ENCODE results near the gene HIPK2. TPM values are rescaled to one million over a fixed set of nuclear protein-coding genes. Genes with fewer than 3 reads are reported as not detected.

HIPK2 gene
- total and polyA plus RNA-seq, 2 experiments from 2014 or later: 7.3 to 16.9 TPM

- no peak for TF ChIP-seq EZH2 (IDR thresholded peaks at IDR 0.05; ENCODE audit: low read depth, unreplicated experiment)
- no peak for TF ChIP-seq NANOG (IDR thresholded peaks at IDR 0.05; ENCODE audit: borderline replicate concordance)
- TF ChIP-seq, protein P1, sequence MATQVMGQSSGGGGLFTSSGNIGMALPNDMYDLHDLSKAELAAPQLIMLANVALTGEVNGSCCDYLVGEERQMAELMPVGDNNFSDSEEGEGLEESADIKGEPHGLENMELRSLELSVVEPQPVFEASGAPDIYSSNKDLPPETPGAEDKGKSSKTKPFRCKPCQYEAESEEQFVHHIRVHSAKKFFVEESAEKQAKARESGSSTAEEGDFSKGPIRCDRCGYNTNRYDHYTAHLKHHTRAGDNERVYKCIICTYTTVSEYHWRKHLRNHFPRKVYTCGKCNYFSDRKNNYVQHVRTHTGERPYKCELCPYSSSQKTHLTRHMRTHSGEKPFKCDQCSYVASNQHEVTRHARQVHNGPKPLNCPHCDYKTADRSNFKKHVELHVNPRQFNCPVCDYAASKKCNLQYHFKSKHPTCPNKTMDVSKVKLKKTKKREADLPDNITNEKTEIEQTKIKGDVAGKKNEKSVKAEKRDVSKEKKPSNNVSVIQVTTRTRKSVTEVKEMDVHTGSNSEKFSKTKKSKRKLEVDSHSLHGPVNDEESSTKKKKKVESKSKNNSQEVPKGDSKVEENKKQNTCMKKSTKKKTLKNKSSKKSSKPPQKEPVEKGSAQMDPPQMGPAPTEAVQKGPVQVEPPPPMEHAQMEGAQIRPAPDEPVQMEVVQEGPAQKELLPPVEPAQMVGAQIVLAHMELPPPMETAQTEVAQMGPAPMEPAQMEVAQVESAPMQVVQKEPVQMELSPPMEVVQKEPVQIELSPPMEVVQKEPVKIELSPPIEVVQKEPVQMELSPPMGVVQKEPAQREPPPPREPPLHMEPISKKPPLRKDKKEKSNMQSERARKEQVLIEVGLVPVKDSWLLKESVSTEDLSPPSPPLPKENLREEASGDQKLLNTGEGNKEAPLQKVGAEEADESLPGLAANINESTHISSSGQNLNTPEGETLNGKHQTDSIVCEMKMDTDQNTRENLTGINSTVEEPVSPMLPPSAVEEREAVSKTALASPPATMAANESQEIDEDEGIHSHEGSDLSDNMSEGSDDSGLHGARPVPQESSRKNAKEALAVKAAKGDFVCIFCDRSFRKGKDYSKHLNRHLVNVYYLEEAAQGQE (IDR thresholded peaks at IDR 0.05; ENCODE audit: unreplicated experiment): no peak
- no peak for TF ChIP-seq EZH2phosphoT487 (IDR thresholded peaks at IDR 0.05; ENCODE audit: unreplicated experiment)
These were observed 123.3 kb downstream of the HIPK2 start (continued) for GRCh38 chr7:139654276-139655181.

GRCh38 chr7:139651914-139652313 lies 125.9 kb downstream of the HIPK2 start:
- no peaks in the 10 kb centered on the region; the same call in 1 of the 2 replicates for H4K20me1 ChIP-seq (replicated peaks; ENCODE audit: insufficient read depth)
- Mint-ChIP-seq H3K4me3 (no peak overlapping the region), H3K9me3 (no peaks in the 10 kb centered on the region), H3K27me3 (ENCODE audit: insufficient read depth, low read depth, poor library complexity) (peaks cover 13% of the 10 kb centered on the region), H3K4me1 (peaks cover 34% of the 10 kb centered on the region), H3K36me3 (ENCODE audit: low read depth) (no peaks in the 10 kb centered on the region), H3K27ac (no peak overlapping the region)
- ATAC-seq (peak; percentile 20; the same call in 1 of the 3 replicates), DNase-seq (ENCODE audit: low spot score) (no peak)
- H3K9me2 ChIP-seq (ENCODE audit: insufficient read depth): no peaks in the 10 kb centered on the region
- H3K4me2 ChIP-seq: no peak overlapping the region
- no peaks in the 10 kb centered on the region for H3F3A ChIP-seq (replicated peaks; ENCODE audit: low read depth)
- no peak overlapping the region for H3K4me3 ChIP-seq
- no peak overlapping the region for H2AFZ ChIP-seq
- H3K79me2 ChIP-seq (replicated peaks; ENCODE audit: insufficient read depth): no peaks in the 10 kb centered on the region
- H3K36me3 ChIP-seq (ENCODE audit: insufficient read depth): no peaks in the 10 kb centered on the region
- H3K27me3 ChIP-seq (ENCODE audit: insufficient read depth): no peaks in the 10 kb centered on the region
- H3K27ac ChIP-seq (ENCODE audit: low read depth): no peak overlapping the region
- H3K4me1 ChIP-seq (ENCODE audit: insufficient read depth): peaks cover 20% of the 10 kb centered on the region
- TF ChIP-seq POLR2AphosphoS5 (IDR thresholded peaks at IDR 0.05; ENCODE audit: low read depth) (no peak), EZH2phosphoT487 (IDR thresholded peaks at IDR 0.05; ENCODE audit: unreplicated experiment) (no peak), ZNF114 (CRISPR knock-in tag; IDR thresholded peaks at IDR 0.05) (no peak), CREB1 (CRISPR knock-in tag; IDR thresholded peaks at IDR 0.05; ENCODE audit: low read depth) (no peak), JUNB (IDR thresholded peaks at IDR 0.05; ENCODE audit: unreplicated experiment) (no peak), NANOG (IDR thresholded peaks at IDR 0.05; ENCODE audit: borderline replicate concordance) (no peak), STAT1 (IDR thresholded peaks at IDR 0.05; ENCODE audit: unreplicated experiment) (no peak), ZNF331 (CRISPR knock-in tag; IDR thresholded peaks at IDR 0.05; ENCODE audit: low read depth) (no peak)
- TF ChIP-seq, protein P2, sequence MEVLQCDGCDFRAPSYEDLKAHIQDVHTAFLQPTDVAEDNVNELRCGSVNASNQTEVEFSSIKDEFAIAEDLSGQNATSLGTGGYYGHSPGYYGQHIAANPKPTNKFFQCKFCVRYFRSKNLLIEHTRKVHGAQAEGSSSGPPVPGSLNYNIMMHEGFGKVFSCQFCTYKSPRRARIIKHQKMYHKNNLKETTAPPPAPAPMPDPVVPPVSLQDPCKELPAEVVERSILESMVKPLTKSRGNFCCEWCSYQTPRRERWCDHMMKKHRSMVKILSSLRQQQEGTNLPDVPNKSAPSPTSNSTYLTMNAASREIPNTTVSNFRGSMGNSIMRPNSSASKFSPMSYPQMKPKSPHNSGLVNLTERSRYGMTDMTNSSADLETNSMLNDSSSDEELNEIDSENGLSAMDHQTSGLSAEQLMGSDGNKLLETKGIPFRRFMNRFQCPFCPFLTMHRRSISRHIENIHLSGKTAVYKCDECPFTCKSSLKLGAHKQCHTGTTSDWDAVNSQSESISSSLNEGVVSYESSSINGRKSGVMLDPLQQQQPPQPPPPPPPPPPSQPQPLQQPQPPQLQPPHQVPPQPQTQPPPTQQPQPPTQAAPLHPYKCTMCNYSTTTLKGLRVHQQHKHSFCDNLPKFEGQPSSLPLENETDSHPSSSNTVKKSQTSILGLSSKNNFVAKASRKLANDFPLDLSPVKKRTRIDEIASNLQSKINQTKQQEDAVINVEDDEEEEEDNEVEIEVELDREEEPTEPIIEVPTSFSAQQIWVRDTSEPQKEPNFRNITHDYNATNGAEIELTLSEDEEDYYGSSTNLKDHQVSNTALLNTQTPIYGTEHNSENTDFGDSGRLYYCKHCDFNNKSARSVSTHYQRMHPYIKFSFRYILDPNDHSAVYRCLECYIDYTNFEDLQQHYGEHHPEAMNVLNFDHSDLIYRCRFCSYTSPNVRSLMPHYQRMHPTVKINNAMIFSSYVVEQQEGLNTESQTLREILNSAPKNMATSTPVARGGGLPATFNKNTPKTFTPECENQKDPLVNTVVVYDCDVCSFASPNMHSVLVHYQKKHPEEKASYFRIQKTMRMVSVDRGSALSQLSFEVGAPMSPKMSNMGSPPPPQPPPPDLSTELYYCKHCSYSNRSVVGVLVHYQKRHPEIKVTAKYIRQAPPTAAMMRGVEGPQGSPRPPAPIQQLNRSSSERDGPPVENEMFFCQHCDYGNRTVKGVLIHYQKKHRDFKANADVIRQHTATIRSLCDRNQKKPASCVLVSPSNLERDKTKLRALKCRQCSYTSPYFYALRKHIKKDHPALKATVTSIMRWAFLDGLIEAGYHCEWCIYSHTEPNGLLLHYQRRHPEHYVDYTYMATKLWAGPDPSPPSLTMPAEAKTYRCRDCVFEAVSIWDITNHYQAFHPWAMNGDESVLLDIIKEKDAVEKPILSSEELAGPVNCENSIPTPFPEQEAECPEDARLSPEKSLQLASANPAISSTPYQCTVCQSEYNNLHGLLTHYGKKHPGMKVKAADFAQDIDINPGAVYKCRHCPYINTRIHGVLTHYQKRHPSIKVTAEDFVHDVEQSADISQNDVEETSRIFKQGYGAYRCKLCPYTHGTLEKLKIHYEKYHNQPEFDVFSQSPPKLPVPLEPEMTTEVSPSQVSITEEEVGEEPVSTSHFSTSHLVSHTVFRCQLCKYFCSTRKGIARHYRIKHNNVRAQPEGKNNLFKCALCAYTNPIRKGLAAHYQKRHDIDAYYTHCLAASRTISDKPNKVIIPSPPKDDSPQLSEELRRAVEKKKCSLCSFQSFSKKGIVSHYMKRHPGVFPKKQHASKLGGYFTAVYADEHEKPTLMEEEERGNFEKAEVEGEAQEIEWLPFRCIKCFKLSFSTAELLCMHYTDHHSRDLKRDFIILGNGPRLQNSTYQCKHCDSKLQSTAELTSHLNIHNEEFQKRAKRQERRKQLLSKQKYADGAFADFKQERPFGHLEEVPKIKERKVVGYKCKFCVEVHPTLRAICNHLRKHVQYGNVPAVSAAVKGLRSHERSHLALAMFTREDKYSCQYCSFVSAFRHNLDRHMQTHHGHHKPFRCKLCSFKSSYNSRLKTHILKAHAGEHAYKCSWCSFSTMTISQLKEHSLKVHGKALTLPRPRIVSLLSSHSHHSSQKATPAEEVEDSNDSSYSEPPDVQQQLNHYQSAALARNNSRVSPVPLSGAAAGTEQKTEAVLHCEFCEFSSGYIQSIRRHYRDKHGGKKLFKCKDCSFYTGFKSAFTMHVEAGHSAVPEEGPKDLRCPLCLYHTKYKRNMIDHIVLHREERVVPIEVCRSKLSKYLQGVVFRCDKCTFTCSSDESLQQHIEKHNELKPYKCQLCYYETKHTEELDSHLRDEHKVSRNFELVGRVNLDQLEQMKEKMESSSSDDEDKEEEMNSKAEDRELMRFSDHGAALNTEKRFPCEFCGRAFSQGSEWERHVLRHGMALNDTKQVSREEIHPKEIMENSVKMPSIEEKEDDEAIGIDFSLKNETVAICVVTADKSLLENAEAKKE (CRISPR knock-in tag; IDR thresholded peaks at IDR 0.05): no peak
- TF ChIP-seq, protein P3, sequence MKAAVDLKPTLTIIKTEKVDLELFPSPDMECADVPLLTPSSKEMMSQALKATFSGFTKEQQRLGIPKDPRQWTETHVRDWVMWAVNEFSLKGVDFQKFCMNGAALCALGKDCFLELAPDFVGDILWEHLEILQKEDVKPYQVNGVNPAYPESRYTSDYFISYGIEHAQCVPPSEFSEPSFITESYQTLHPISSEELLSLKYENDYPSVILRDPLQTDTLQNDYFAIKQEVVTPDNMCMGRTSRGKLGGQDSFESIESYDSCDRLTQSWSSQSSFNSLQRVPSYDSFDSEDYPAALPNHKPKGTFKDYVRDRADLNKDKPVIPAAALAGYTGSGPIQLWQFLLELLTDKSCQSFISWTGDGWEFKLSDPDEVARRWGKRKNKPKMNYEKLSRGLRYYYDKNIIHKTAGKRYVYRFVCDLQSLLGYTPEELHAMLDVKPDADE (IDR thresholded peaks at IDR 0.05): no peak

Data from GM23338 (cell line).